GM18867 (cell line): Measurements from ENCODE around the gene SUDS3.
"Not testable (repeated sequence)": the region's sequence is repeated elsewhere in the genome, so short reads cannot be mapped to it uniquely, and the experiment has no call there.

Source experiments
- ATAC-seq: cut with Tn5 transposase; IDR thresholded peaks from one replicate; pipeline ENCODE4 v1.9.1; 2021; ENCODE audit warnings: mild to moderate bottlenecking, moderate library complexity; ENCODE audit not compliant: unreplicated experiment

Gene SUDS3

GRCh38 chr12:118391424-118391823 is 15.1 kb downstream of the SUDS3 start:
- ATAC-seq = no peak

- no peak for ATAC-seq
These were observed 15.5 kb downstream of the SUDS3 start for GRCh38 chr12:118391836-118392235.

DNA sequence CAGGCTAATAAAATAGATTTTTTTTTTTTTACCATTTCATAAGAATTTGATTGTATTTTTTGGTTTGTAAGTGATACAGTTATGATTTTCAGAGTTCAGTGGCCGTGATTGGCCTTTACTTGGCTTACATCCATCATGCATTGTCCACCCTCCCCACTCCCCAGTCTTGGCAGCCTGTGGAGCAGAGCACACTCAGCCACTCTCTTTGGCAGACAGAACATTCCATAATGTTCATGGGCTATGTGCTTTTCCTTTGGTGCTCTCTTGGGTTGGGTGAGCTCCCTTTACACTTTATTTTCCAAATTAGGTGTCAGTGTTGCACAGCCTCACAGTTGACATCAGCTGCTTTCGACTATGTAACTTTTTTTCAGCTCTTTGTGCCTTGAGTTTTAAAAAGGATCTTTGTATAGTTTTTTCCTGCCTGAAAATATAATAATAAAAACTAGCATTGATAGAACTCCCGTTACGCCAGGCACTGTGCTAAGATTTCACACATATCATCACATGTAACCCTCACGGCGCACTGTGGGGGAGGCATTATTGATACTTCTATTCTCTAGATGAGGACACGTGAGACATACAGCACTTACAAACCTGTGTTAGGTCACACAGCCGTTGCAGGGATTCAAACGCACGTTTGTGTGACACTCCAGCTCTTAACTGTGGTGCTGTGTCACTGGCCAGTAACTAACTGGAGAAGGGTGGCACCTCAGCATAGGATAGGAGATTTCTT is 21.5 kb downstream of the SUDS3 start:
- ATAC-seq = no peak

DNA sequence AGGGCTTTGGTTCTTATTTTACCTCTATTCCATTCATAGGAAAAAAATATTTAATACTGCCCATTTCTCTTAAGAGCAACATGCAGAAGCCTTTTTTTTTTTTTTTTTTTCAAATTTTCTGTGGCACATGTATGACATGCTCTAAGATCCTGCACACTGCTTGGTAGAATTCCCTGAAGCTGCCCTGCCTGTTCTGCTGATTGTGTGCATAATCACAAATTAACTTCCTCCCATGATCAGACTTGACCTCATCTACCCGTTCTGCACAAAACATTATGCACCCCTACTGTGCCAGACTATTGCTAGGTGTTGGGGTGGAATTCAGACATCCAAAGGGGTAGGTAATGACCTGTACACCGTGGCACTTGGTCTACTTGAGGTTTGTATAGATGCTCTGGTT is 22.2 kb downstream of the SUDS3 start:
- no peak for ATAC-seq

GRCh38 chr12:118398940-118399339 is 22.6 kb downstream of the SUDS3 start:
- ATAC-seq = no peak

- no peak for ATAC-seq
These were observed 25.9 kb downstream of the SUDS3 start for GRCh38 chr12:118402251-118402650.

- no peak for ATAC-seq
These were observed 28.6 kb downstream of the SUDS3 start for GRCh38 chr12:118404876-118405521.

DNA sequence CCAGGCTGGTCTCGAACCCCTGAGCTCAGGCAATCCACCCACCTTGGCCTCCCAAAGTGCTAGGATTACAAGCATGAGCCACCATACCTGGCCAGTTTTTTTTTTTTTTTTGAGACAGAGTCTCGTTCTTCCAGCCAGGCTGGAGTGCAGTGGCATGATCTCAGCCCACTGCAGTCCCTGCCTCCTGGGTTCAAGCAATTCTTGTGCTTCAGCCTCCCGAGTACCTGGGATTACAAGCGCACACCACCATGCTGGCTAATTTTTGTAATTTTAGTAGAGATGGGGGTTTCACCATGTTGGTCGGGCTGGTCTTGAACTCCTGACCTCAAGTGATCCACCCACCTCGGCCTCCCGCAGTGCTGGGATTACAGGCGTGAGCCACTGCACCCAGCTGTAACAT is 31.9 kb downstream of the SUDS3 start:
- not testable (repeated sequence) for ATAC-seq

GRCh38 chr12:118409834-118410233 is 33.5 kb downstream of the SUDS3 start:
- no peak for ATAC-seq

- ATAC-seq = no peak
These were observed 41.6 kb downstream of the SUDS3 start for GRCh38 chr12:118417942-118418341.

DNA sequence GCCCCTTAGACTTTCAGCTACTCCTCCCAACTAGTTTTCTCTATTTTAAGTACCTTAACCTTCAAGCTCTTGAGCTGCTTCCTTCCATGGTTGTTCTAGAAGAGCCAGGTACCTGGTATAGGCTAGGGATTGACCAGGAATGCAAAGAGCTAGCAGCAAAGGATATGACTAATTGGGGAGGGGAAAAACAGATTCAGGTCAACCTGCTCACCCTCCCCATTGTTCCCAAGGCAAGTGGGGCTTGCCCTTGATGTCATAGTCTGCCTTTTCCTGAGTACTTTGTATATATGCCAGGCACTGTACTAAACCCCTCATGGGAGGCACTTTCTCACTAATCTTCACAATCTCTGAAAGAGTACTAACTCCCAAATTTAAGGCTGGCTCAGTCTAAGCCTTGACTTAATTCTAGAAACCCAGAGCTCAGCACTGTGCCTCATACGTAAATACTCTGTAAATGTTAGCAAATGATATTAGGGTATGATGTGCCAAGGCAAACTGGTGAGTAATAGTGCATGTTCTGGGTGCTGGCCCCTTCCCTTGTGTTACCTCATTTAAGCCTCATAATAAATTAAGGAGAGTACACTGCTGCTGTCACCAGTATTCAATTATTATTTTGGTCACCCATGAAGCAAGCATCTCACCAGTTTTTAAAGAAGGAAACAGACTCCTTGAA is 42.2 kb downstream of the SUDS3 start:
- no peak for ATAC-seq

GRCh38 chr12:118420673-118421072 is 44.3 kb downstream of the SUDS3 start:
- ATAC-seq = no peak

- ATAC-seq = no peak
These were observed 48.5 kb downstream of the SUDS3 start for GRCh38 chr12:118424884-118425283.

GRCh38 chr12:118425364-118425763 is 49.0 kb downstream of the SUDS3 start:
- no peak for ATAC-seq

GRCh38 chr12:118427819-118428218 is 51.5 kb downstream of the SUDS3 start:
- ATAC-seq = no peak

GRCh38 chr12:118428643-118429042 is 52.3 kb downstream of the SUDS3 start:
- ATAC-seq = no peak

GRCh38 chr12:118429688-118430383 is 53.5 kb downstream of the SUDS3 start:
- no peak for ATAC-seq

- ATAC-seq = no peak
These were observed 54.2 kb downstream of the SUDS3 start for GRCh38 chr12:118430516-118430915.

DNA sequence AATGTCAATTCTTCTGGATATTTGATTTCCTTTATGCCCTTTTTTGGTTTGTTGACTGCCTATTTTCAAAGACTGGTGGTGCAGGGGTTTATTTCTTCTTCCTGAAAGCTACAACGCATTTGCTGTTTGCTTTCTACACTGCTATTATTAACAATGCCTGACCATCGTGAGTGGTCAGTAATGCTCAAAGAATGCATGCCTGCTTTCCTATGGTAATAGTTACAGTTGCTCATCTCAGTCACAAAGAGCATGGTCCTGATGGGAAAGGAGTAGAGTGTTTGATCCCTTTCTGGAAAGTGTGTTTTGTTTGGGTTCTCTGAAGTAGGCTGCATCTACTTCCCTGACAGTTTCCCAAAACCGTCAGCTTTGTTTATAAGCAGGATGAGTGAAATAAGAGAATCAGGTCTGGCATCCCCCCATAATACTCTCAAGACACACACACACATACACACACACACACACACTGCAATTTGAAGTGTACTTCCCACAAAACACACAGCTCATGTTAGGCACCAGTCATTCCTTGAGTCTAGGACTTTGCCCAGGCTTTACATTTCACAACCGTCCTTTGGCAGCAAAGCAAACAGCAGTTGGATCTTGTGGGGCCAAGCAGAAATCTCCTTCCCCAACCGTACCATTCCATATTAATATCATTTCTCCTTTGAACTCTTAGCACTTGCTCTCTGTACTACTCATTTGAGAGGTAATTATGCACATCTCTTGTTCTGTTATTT is 56.6 kb downstream of the SUDS3 start:
- no peak for ATAC-seq

- no peak for ATAC-seq
These were observed 59.8 kb downstream of the SUDS3 start for GRCh38 chr12:118436002-118436730.
